K562 (cell line): ENCODE measurements around the gene FOXO4. TPM values are rescaled to one million over a fixed set of nuclear protein-coding genes. Genes with fewer than 3 reads are reported as not detected.

Experiments
- ATAC-seq: fragments of 200-7000 bp; cut with Tn5 transposase; 3 replicates; pipeline ENCODE4 v1.9.1; 2020; ENCODE audit warnings: moderate library complexity
- BruUV-seq: library from RNA; stranded (reverse); fragments of 400-500 nt; replicated peaks from 2 replicates; lab custom pipeline; 2021; lab: Mats Ljungman, UMichigan
- CTCF ChIA-PET: fragments of 300-600 bp; formaldehyde crosslinking; extraction: SDS; loops from one replicate; lab custom pipeline; 2021; ENCODE audit warnings: low intra/inter-chr PET ratio; lab: Yijun Ruan, JAX
- POLR2A ChIA-PET: fragments of 300-600, 350-650 bp; sonication (Branson Sonifier 250); formaldehyde crosslinking; extraction: SDS; loops from one replicate; lab custom pipeline; 2021; ENCODE audit warnings: antibody characterized with exemption, inconsistent platforms; lab: Yijun Ruan, JAX
- DNase-seq, 4 experiments: peaks; one replicate each; pipeline versions ENCODE4 v3.0.0 to v3.0.0-alpha.2; 2011 to 2018; ENCODE audit warnings: low spot score in 3 of 4, mixed read lengths in 3 of 4; ENCODE audit errors: extremely low read depth in 1 of 4
- FAIRE-seq: peaks from 2 replicates; lab custom pipeline; 2011; peaks lifted over from hg19 to GRCh38; lab: Jason Lieb, UNC
- H2AFZ ChIP-seq: 2 replicates; pipeline ENCODE4 v1.6.0; 2011; ENCODE audit warnings: low read depth, low read length, control low read depth, inconsistent platforms
- H3K27ac ChIP-seq: fragments of 200-600 bp; 3 replicates; pipeline ENCODE4 v1.8.0; 2011; ENCODE audit warnings: low read depth, mild to moderate bottlenecking, control low read depth, inconsistent platforms, low read length, moderate library complexity, mixed read lengths; ENCODE audit errors: extremely low read depth
- H3K27me3 ChIP-seq, 2 experiments: fragments of 300-600 bp in 1 of 2; 2 replicates in 1 of 2; 3 replicates in 1 of 2; pipeline versions ENCODE4 v1.6.0 to v1.8.0; 2011; ENCODE audit warnings: inconsistent platforms in 2 of 2, low read length in 2 of 2, mild to moderate bottlenecking in 1 of 2, mixed read lengths in 1 of 2, moderate library complexity in 1 of 2; ENCODE audit not compliant: control insufficient read depth in 2 of 2, insufficient read depth in 2 of 2
- H3K36me3 ChIP-seq: fragments of 300-600 bp; 3 replicates; pipeline ENCODE4 v1.8.0; 2011; ENCODE audit warnings: mild to moderate bottlenecking, low read length, inconsistent platforms; ENCODE audit not compliant: control insufficient read depth, insufficient read depth
- H3K4me1 ChIP-seq, 2 experiments: fragments of 200-600 bp in 1 of 2; replicated peaks in 1 of 2; 2 replicates in 1 of 2; 3 replicates in 1 of 2; pipeline versions ENCODE4 v1.5.1 to v1.8.0; 2011; ENCODE audit warnings: inconsistent platforms in 2 of 2, low read length in 2 of 2, mild to moderate bottlenecking in 1 of 2, mixed read lengths in 1 of 2, moderate library complexity in 1 of 2; ENCODE audit not compliant: control insufficient read depth in 2 of 2, insufficient read depth in 2 of 2
- H3K4me2 ChIP-seq: 2 replicates; pipeline ENCODE4 v1.6.1; 2011; ENCODE audit warnings: low read length, control low read depth, inconsistent platforms, mixed read lengths; ENCODE audit not compliant: insufficient read depth
- H3K4me3 ChIP-seq: fragments of 200-600 bp; sonication (generic), shearing (Covaris generic); 2 replicates; pipeline ENCODE4 v1.5.1; 2016; ENCODE audit warnings: control low read depth, inconsistent platforms
- H3K79me2 ChIP-seq: fragments of 200-600 bp; 3 replicates; pipeline ENCODE4 v1.8.0; 2011; ENCODE audit warnings: low read length, inconsistent platforms; ENCODE audit not compliant: control insufficient read depth, insufficient read depth
- H3K9ac ChIP-seq, 2 experiments: 2 replicates each; pipeline versions ENCODE4 v1.6.0 to v1.6.1; 2011; ENCODE audit warnings: low read depth in 2 of 2, low read length in 2 of 2, control low read depth in 1 of 2, inconsistent platforms in 1 of 2, mild to moderate bottlenecking in 1 of 2, mixed read lengths in 1 of 2; ENCODE audit not compliant: insufficient read depth in 1 of 2
- H3K9me1 ChIP-seq: one replicate; pipeline ENCODE4 v1.6.0; 2011; ENCODE audit warnings: inconsistent platforms, mild to moderate bottlenecking, low read length, moderate library complexity; ENCODE audit not compliant: control insufficient read depth, insufficient read depth
- H3K9me3 ChIP-seq: replicated peaks from 2 replicates; pipeline ENCODE4 v1.5.1; 2011; ENCODE audit warnings: low read depth, low read length, inconsistent platforms; ENCODE audit not compliant: control insufficient read depth, insufficient read depth
- H4K20me1 ChIP-seq: replicated peaks from 2 replicates; pipeline ENCODE4 v1.6.1; 2011; ENCODE audit warnings: low read length, inconsistent platforms, mixed read lengths; ENCODE audit not compliant: control insufficient read depth, insufficient read depth
- GTF2E2 ChIP-seq: fragments of 200-800 bp; sonication (Bioruptor generic); IDR thresholded peaks from 2 replicates; pipeline ENCODE4 v1.6.1; 2016; ENCODE audit warnings: missing genetic modification characterization, missing compliant biosample characterization
- NR2C2 ChIP-seq, 2 experiments: fragments of 200-800 bp in 1 of 2; sonication (Bioruptor generic) in 1 of 2; sonication (generic) in 1 of 2; formaldehyde crosslinking in 1 of 2; IDR thresholded peaks; 2 replicates each; pipeline versions ENCODE4 v1.6.1 to v1.8.0; 2016 to 2022; ENCODE audit warnings: mild to moderate bottlenecking in 1 of 2, missing compliant biosample characterization in 1 of 2, missing genetic modification characterization in 1 of 2, missing genetic modification reagents in 1 of 2
- ZBTB17 ChIP-seq: fragments of 450-650 bp; formaldehyde crosslinking; IDR thresholded peaks from 2 replicates; pipeline ENCODE4 v1.4.0; 2020; ENCODE audit warnings: mild to moderate bottlenecking
- WGBS: fragments of 100-300 bp; shearing (Covaris generic); methylation state at CpG from one replicate; pipeline ENCODE4 v1.1.6; 2016; ENCODE audit warnings: low coverage, mixed read lengths; ENCODE audit not compliant: insufficient coverage; ENCODE audit errors: missing lambda C conversion rate; 5-methylcytosine and 5-hydroxymethylcytosine counted together
- in situ Hi-C: fragments of 300-500 bp; cut with MboI; formaldehyde crosslinking; loops from 4 replicates; pipeline ENCODE4 v1.15.0; 2018; ENCODE audit warnings: inconsistent platforms, mixed read lengths
- intact Hi-C: fragments of 100-400 bp; cut with micrococcal nuclease; formaldehyde crosslinking; loops from 2 replicates; pipeline ENCODE4 v1.14.2; 2022
- polyA plus RNA-seq, 8 experiments: library from polyadenylated mRNA; depleted of rRNA in 4 of 8; stranded (reverse) in 5 of 8; unstranded in 3 of 8; fragments of >200 nt; fragmentation: Nextera tagmentation in 2 of 8; fragmentation: Illumina TruSeq in 1 of 8; extraction: Ambion mirVana in 2 of 8; extraction: Trizol in 1 of 8; gene quantifications; 2 replicates each; pipeline versions ENCODE4 v1.2.1 to v1.2.3, GENCODE V29; 2011 to 2014; ENCODE audit warnings: inconsistent platforms in 1 of 8, missing spikeins in 1 of 8
- total RNA-seq, 7 experiments: library from RNA; depleted of rRNA in 6 of 7; stranded (reverse); fragments of >200 nt in 6 of 7; fragmentation: Illumina TruSeq in 2 of 7; extraction: Trizol in 2 of 7; gene quantifications; 2 replicates each; pipeline versions ENCODE4 v1.2.1 to v1.2.3, GENCODE V29; 2011 to 2021; ENCODE audit warnings: low replicate concordance in 1 of 7
- TF ChIP-seq, protein P1 (sequence below): IDR thresholded peaks from 2 replicates; pipeline ENCODE4 v1.6.1; 2014; ENCODE audit warnings: antibody characterized with exemption
- TF ChIP-seq, protein P2 (sequence below): fragments of 200-400 bp; formaldehyde crosslinking; IDR thresholded peaks from 2 replicates; pipeline ENCODE4 v1.6.1; 2017; ENCODE audit warnings: mild to moderate bottlenecking, low read depth, low read length, moderate library complexity
- TF ChIP-seq, protein P3 (sequence below): sonication (generic); formaldehyde crosslinking; IDR thresholded peaks from 2 replicates; pipeline ENCODE4 v1.8.0; 2022; ENCODE audit warnings: missing genetic modification reagents, mild to moderate bottlenecking, borderline replicate concordance

FOXO4 gene
- total and polyA plus RNA-seq, 9 of the 15 experiments (the other 6 are each of a cell fraction or from before 2014, with no cell fraction given) = 0.13 to 26.6 (median 8.5) TPM

DNA sequence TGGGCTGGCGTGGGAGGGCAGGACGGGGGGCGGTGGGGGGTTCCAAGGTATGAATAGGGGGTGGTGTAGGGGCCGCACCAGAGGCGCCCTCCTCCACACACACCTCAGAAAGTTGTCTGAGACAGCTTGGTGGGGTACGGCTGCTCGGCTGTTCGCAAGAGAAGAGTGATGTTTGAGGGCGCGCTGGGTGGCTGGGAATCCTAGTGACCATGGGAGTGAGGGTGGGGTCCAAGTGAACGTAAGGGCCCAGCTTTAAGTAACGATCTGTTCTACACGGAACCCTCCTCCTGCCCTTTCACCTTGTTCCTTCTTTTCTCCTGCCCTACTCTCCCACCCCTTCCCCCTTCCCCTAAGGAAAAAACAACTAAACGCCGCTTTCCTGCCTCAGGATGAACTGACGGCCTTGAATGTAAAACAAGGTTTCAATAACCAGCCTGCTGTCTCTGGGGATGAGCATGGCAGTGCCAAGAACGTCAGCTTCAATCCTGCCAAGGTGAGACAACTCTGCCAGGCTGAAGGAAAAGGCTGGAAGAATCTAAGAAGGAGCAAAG, 23.4 kb downstream of the FOXO4 start:
- peak overlapping the region; percentile 86 to 96 for H3K9ac ChIP-seq
- TF ChIP-seq, protein P1, sequence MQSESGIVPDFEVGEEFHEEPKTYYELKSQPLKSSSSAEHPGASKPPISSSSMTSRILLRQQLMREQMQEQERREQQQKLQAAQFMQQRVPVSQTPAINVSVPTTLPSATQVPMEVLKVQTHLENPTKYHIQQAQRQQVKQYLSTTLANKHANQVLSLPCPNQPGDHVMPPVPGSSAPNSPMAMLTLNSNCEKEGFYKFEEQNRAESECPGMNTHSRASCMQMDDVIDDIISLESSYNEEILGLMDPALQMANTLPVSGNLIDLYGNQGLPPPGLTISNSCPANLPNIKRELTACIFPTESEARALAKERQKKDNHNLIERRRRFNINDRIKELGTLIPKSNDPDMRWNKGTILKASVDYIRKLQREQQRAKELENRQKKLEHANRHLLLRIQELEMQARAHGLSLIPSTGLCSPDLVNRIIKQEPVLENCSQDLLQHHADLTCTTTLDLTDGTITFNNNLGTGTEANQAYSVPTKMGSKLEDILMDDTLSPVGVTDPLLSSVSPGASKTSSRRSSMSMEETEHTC = no peak
- 0 out of 2 replicates have a peak, but pooled peaks have one; percentile 14 for TF ChIP-seq GTF2E2
- TF ChIP-seq ZBTB17 = no peak
- TF ChIP-seq NR2C2 (CRISPR knock-in tag; IDR thresholded peaks at IDR 0.05) = no peak
- peak; percentile 49; the same call in 1 of the 2 replicates for TF ChIP-seq NR2C2 (tag; IDR thresholded peaks at IDR 0.05)
- TF ChIP-seq, protein P2, sequence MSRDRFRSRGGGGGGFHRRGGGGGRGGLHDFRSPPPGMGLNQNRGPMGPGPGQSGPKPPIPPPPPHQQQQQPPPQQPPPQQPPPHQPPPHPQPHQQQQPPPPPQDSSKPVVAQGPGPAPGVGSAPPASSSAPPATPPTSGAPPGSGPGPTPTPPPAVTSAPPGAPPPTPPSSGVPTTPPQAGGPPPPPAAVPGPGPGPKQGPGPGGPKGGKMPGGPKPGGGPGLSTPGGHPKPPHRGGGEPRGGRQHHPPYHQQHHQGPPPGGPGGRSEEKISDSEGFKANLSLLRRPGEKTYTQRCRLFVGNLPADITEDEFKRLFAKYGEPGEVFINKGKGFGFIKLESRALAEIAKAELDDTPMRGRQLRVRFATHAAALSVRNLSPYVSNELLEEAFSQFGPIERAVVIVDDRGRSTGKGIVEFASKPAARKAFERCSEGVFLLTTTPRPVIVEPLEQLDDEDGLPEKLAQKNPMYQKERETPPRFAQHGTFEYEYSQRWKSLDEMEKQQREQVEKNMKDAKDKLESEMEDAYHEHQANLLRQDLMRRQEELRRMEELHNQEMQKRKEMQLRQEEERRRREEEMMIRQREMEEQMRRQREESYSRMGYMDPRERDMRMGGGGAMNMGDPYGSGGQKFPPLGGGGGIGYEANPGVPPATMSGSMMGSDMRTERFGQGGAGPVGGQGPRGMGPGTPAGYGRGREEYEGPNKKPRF = no peak
- TF ChIP-seq, protein P3, sequence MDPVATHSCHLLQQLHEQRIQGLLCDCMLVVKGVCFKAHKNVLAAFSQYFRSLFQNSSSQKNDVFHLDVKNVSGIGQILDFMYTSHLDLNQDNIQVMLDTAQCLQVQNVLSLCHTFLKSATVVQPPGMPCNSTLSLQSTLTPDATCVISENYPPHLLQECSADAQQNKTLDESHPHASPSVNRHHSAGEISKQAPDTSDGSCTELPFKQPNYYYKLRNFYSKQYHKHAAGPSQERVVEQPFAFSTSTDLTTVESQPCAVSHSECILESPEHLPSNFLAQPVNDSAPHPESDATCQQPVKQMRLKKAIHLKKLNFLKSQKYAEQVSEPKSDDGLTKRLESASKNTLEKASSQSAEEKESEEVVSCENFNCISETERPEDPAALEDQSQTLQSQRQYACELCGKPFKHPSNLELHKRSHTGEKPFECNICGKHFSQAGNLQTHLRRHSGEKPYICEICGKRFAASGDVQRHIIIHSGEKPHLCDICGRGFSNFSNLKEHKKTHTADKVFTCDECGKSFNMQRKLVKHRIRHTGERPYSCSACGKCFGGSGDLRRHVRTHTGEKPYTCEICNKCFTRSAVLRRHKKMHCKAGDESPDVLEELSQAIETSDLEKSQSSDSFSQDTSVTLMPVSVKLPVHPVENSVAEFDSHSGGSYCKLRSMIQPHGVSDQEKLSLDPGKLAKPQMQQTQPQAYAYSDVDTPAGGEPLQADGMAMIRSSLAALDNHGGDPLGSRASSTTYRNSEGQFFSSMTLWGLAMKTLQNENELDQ (CRISPR knock-in tag) = no peak
- no TSS peak for BruUV-seq
- H2AFZ ChIP-seq = peak overlapping the region; percentile 62
- no peaks in the 10 kb centered on the region for H3K9me3 ChIP-seq
- CTCF ChIA-PET = no interaction called here
- in situ Hi-C loops = no loop called here
- H3K4me1 ChIP-seq = peaks cover 8% of the 10 kb centered on the region in 2 experiments; a peak in 4 of 5 replicates
- FAIRE-seq = peak; percentile 48
- H3K4me3 ChIP-seq = peak overlapping the region; percentile 89
- ATAC-seq = peak; percentile 68
- peaks cover 2% of the 10 kb centered on the region for H3K9me1 ChIP-seq
- peaks cover 47% of the 10 kb centered on the region for H3K36me3 ChIP-seq
- WGBS = 5% methylated on average over 7 of the region's 17 CpGs
- H3K4me2 ChIP-seq = peak overlapping the region; percentile 88
- POLR2A ChIA-PET = interaction anchor here (0.6 to 3.3 kb wide), 9 partner anchors 8 to 442 kb away, joined by 3 to 29 read pairs (median 4); partner anchors contain the start of gene NONO
- intact Hi-C loops = no loop called here
- H4K20me1 ChIP-seq = no peaks in the 10 kb centered on the region
- no peaks in the 10 kb centered on the region for H3K27me3 ChIP-seq
- peak overlapping the region; percentile 91 for H3K27ac ChIP-seq
- DNase-seq = peak in 1 of 4 experiments; percentile 27
- H3K79me2 ChIP-seq = peaks cover 15% of the 10 kb centered on the region
